GM23248 (cell line): ENCODE data around the gene ODC1. TPM values are rescaled to one million over a fixed set of nuclear protein-coding genes. Genes with fewer than 3 reads are reported as not detected.

Experiments used
- DNase-seq: peaks from one replicate; pipeline ENCODE4 v3.0.0-alpha.2; 2015
- H2AFZ ChIP-seq: fragments of 200-600 bp; sonication (generic); 2 replicates; pipeline ENCODE4 v1.6.1; 2016; ENCODE audit warnings: antibody characterized with exemption
- H3F3A ChIP-seq: fragments of 200-600 bp; sonication (generic); 2 replicates; pipeline ENCODE4 v1.6.1; 2016; ENCODE audit warnings: mild to moderate bottlenecking, antibody characterized with exemption, mixed run types; ENCODE audit not compliant: insufficient read depth
- H3K27ac ChIP-seq: fragments of 200-600 bp; sonication (generic); 2 replicates; pipeline ENCODE4 v1.5.1; 2016; ENCODE audit warnings: mild to moderate bottlenecking
- H3K27me3 ChIP-seq: fragments of 200-600 bp; sonication (generic); replicated peaks from 2 replicates; pipeline ENCODE4 v1.6.1; 2016; ENCODE audit warnings: mild to moderate bottlenecking; ENCODE audit not compliant: insufficient read depth
- H3K36me3 ChIP-seq: fragments of 200-600 bp; sonication (generic); 2 replicates; pipeline ENCODE4 v1.6.1; 2016; ENCODE audit warnings: low read depth, mild to moderate bottlenecking
- H3K4me1 ChIP-seq: fragments of 200-600 bp; sonication (generic); 2 replicates; pipeline ENCODE4 v1.6.1; 2016; ENCODE audit warnings: mild to moderate bottlenecking; ENCODE audit not compliant: insufficient read depth
- H3K4me2 ChIP-seq: fragments of 200-600 bp; sonication (generic); one replicate; pipeline ENCODE4 v1.6.1; 2016; ENCODE audit warnings: mild to moderate bottlenecking; ENCODE audit not compliant: unreplicated experiment
- H3K4me3 ChIP-seq: fragments of 200-600 bp; sonication (generic); 2 replicates; pipeline ENCODE4 v1.5.1; 2016; ENCODE audit warnings: mild to moderate bottlenecking
- H3K79me2 ChIP-seq: fragments of 200-600 bp; sonication (generic); 2 replicates; pipeline ENCODE4 v1.6.1; 2016; ENCODE audit warnings: mild to moderate bottlenecking; ENCODE audit not compliant: insufficient read depth
- H3K9ac ChIP-seq: fragments of 200-600 bp; sonication (generic); 2 replicates; pipeline ENCODE4 v1.6.1; 2016; ENCODE audit warnings: mild to moderate bottlenecking
- H3K9me2 ChIP-seq: fragments of 200-600 bp; sonication (generic); 2 replicates; pipeline ENCODE4 v1.6.1; 2016; ENCODE audit warnings: mixed run types, mild to moderate bottlenecking, moderate library complexity; ENCODE audit not compliant: insufficient read depth
- H3K9me3 ChIP-seq: fragments of 200-600 bp; sonication (generic); one replicate; pipeline ENCODE4 v1.6.1; 2017; ENCODE audit warnings: low read depth
- H4K20me1 ChIP-seq: fragments of 200-600 bp; sonication (generic); 2 replicates; pipeline ENCODE4 v1.6.0; 2016; ENCODE audit not compliant: insufficient read depth
- EZH2 ChIP-seq: fragments of 200-600 bp; sonication (generic); IDR thresholded peaks from 2 replicates; pipeline ENCODE4 v1.6.1; 2018; ENCODE audit warnings: antibody characterized with exemption, mild to moderate bottlenecking; ENCODE audit not compliant: insufficient read depth, poor library complexity, severe bottlenecking
- EZH2phosphoT487 ChIP-seq: fragments of 200-600 bp; sonication (generic); IDR thresholded peaks from 2 replicates; pipeline ENCODE4 v1.6.1; 2018; ENCODE audit warnings: antibody characterized with exemption, moderate library complexity, mild to moderate bottlenecking, low read depth; ENCODE audit not compliant: insufficient read depth
- WGBS, 2 experiments: methylation state at CpG; one replicate each; pipeline ENCODE4 v1.1.6; 2015 to 2017; ENCODE audit warnings: low lambda C conversion rate in 2 of 2, low coverage in 1 of 2; ENCODE audit errors: missing lambda C conversion rate in 2 of 2; 5-methylcytosine and 5-hydroxymethylcytosine counted together
- in situ Hi-C: fragments of 300-500 bp; cut with MboI; formaldehyde crosslinking; loops from 2 replicates; pipeline ENCODE4 v1.15.0; 2020
- polyA plus RNA-seq: library from polyadenylated mRNA; unstranded; fragments of >200 nt; fragmentation: Nextera tagmentation; extraction: Ambion mirVana; gene quantifications from 2 replicates; pipeline ENCODE4 v1.2.1, GENCODE V29; 2016
- total RNA-seq: library from RNA; depleted of rRNA; stranded (reverse); fragments of >200 nt; shearing (Covaris generic); gene quantifications from 2 replicates; pipeline ENCODE4 v1.2.3, GENCODE V29; 2014

The ODC1 gene
- total and polyA plus RNA-seq, 2 experiments from 2014 or later, result 58.3 to 106 TPM

DNA sequence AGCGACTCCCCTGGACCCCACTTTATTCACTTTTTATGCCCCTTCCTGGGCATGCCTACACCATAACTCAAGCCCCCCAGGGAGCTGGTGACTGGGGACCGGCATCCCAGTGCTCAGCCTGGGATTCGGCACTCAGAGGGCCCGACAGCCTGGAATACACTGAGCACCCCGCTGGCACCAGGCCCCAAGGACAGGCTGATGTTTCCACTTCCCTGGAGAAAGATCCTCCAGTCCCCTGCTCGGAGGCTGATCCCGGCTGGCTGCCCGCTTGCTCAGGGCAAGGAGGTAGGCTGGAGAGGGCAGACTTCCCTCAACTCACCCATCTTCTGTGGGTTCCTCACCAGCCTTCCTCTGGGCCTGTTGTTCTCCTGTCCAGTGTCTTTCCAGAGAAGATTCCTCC lies 36.6 kb downstream of the ODC1 start:
- H3K9ac ChIP-seq, result no peak overlapping the region
- no peaks in the 10 kb centered on the region for H3K9me2 ChIP-seq
- H3K79me2 ChIP-seq, result no peaks in the 10 kb centered on the region
- H3K9me3 ChIP-seq, result no peaks in the 10 kb centered on the region
- no peak overlapping the region for H2AFZ ChIP-seq
- H3K4me1 ChIP-seq, result peaks cover 27% of the 10 kb centered on the region
- peaks cover 23% of the 10 kb centered on the region for H3F3A ChIP-seq
- H3K27me3 ChIP-seq, result no peaks in the 10 kb centered on the region
- no peak for DNase-seq
- H3K4me2 ChIP-seq, result no peak overlapping the region
- no peak overlapping the region for H3K27ac ChIP-seq
- H3K4me3 ChIP-seq, result no peak overlapping the region
- WGBS, 2 experiments, result 88 to 94% methylated on average over 8 of the region's 8 CpGs
- no peak for TF ChIP-seq EZH2
- TF ChIP-seq EZH2phosphoT487, result no peak
- in situ Hi-C loops, result loop anchor here (10.0 kb wide), 1 partner anchor 277 kb away; no protein-coding TSS in a partner anchor
- no peaks in the 10 kb centered on the region for H3K36me3 ChIP-seq
- H4K20me1 ChIP-seq, result no peaks in the 10 kb centered on the region

- Histone ChIP-seq H3F3A (peaks cover 28% of the 10 kb centered on the region), H3K4me2 (no peak overlapping the region), H3K79me2 (no peaks in the 10 kb centered on the region), H3K36me3 (no peaks in the 10 kb centered on the region), H3K9ac (no peak overlapping the region), H4K20me1 (no peaks in the 10 kb centered on the region), H2AFZ (no peak overlapping the region), H3K27ac (no peak overlapping the region), H3K9me2 (no peaks in the 10 kb centered on the region), H3K27me3 (no peaks in the 10 kb centered on the region), H3K9me3 (no peaks in the 10 kb centered on the region), H3K4me1 (peaks cover 32% of the 10 kb centered on the region), H3K4me3 (no peak overlapping the region)
- in situ Hi-C loops, result loop anchor here (10.0 kb wide), 1 partner anchor 276 kb away; no protein-coding TSS in a partner anchor
- no peak for DNase-seq
- TF ChIP-seq EZH2phosphoT487 (no peak), EZH2 (no peak)
- 88 to 90% methylated on average over 13 of the region's 13 CpGs for WGBS, 2 experiments
Observed at GRCh38 chr2:10410823-10411437, 37.2 kb downstream of the ODC1 start.

DNA sequence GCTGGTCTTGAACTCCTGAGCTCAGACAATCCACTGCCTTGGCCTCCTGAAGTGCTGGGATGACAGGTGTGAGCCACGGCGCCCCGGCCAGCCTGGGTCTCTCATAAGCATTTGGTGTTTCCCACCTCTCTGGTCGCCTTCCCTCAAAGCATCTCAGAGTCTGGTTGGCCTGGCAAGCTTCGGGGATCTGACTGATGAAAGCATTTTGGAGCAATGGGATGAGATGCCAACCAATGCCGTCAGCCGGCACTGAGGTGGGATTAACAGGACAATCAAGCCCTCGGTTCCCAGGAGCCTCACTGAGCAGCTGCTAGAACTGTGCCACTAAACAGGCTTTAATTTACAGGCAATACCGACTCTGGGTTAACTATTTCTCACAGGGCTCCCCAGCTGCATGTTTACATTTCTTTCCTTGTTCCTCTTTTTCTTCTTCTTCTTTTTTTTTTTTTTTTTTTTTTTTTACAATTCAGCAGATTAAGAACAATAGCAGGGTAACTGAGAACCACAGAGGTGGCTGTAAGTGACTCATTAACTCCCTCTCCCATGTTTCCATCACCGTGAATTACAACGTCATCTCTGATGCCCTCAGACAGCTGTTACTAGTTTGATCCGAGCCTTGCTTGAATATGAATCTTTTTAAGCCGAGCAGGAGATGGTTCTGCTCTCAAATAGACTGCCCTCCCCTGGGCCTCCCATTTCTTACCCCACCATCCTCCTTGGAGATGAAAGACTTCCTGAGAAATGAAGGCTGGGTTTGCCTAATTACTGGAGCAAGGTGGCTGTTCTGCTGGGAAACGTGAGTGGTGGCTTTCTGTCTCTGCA lies 37.9 kb downstream of the ODC1 start:
- Histone ChIP-seq H3F3A (peaks cover 32% of the 10 kb centered on the region), H3K27me3 (no peaks in the 10 kb centered on the region), H4K20me1 (no peaks in the 10 kb centered on the region), H3K4me3 (no peak overlapping the region), H3K4me2 (no peak overlapping the region), H3K9ac (no peak overlapping the region), H3K9me2 (no peaks in the 10 kb centered on the region), H3K79me2 (no peaks in the 10 kb centered on the region), H3K4me1 (peaks cover 37% of the 10 kb centered on the region), H3K9me3 (no peaks in the 10 kb centered on the region), H3K36me3 (no peaks in the 10 kb centered on the region), H2AFZ (no peak overlapping the region), H3K27ac (no peak overlapping the region)
- in situ Hi-C loops, result loop anchor here (10.0 kb wide), 1 partner anchor 275 kb away; no protein-coding TSS in a partner anchor
- DNase-seq, result no peak
- no peak for TF ChIP-seq EZH2
- TF ChIP-seq EZH2phosphoT487, result no peak
- WGBS, 2 experiments, result 91 to 94% methylated on average over 14 of the region's 14 CpGs

DNA sequence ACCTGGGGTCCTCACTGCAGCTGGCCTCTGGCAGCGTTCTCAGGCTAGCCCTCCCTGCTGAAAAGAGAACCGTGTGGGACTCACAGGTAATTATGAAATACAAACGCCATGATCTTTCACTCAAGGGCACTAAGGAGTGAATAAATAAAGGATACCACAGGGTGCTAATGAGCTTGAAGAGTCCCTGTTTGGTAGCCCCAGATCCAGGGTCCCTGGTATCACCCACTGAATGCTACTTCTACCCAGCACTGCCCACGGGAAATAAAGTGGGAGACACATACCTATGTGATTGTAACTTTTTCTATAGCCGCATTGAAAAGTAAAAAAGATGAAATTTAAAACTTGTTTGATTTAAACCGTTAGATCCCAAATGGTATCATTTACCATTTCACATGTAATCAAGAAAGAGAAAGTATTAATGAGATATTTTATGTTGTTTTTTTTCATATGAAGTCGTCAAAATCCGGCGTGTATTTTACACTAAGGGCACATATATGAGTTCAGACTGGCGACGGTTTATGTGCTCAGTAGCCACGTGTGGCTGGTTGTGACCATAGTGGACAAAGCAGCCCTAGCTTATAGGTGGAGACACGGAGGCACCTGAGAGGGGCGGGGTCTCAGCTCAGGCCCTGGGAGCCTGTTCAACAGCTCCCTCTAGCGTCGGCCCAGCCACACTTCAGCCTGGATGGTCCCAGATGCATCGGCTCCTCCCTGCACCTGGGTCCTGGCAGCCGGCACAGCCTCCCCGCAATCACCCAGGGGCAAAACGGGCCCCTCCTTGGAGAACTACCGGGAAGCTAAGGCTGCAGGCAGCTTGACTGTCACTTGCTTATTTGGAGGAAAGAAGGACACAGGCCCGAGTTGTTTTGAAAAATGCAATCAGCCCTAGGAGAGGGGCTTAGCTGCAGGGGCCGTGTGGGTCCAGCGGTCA lies 39.2 kb downstream of the ODC1 start:
- H3K36me3 ChIP-seq, result no peaks in the 10 kb centered on the region
- peaks cover 48% of the 10 kb centered on the region for H3K4me1 ChIP-seq
- in situ Hi-C loops, result no loop called here
- TF ChIP-seq EZH2phosphoT487 (no peak), EZH2 (no peak)
- H3K4me2 ChIP-seq, result peak overlapping the region; percentile 82
- 0 out of 2 replicates have a peak overlapping the region, but pooled peaks have one; percentile 30 for H3K4me3 ChIP-seq
- no peaks in the 10 kb centered on the region for H3K79me2 ChIP-seq
- no peak overlapping the region for H2AFZ ChIP-seq
- H3K9ac ChIP-seq, result 0 out of 2 replicates have a peak overlapping the region, but pooled peaks have one; percentile 23
- H3K27me3 ChIP-seq, result no peaks in the 10 kb centered on the region
- no peaks in the 10 kb centered on the region for H3K9me3 ChIP-seq
- peak; percentile 71 for DNase-seq
- H3K27ac ChIP-seq, result peak overlapping the region; percentile 60
- 47 to 49% methylated on average over 22 to 24 of the region's 24 CpGs for WGBS, 2 experiments
- H3K9me2 ChIP-seq, result no peaks in the 10 kb centered on the region
- H4K20me1 ChIP-seq, result no peaks in the 10 kb centered on the region
- peaks cover 45% of the 10 kb centered on the region for H3F3A ChIP-seq
